Measurements from ENCODE around the gene MEX3C. TPM values are rescaled to one million over a fixed set of nuclear protein-coding genes. Genes with fewer than 3 reads are reported as not detected.

MEX3C gene
- total RNA-seq, 2 donors from 2014 or later: 16.5 to 16.6 TPM

- no peak for ATAC-seq
- Histone ChIP-seq H3K9me3 (no peaks in the 10 kb centered on the region), H3K4me1 (no peaks in the 10 kb centered on the region), H3K27ac (no peak overlapping the region), H3K4me3 (no peak overlapping the region), H3K36me3 (replicated peaks in 1 of 2; ENCODE audit: insufficient read depth in 1 of 2, low read depth in 2 of 2) (no peaks in the 10 kb centered on the region), H3K27me3 (no peaks in the 10 kb centered on the region)
- DNase-seq: no peak
- 0 to 69% methylated on average over 2 to 6 of the region's 6 CpGs for WGBS, 2 donors
- intact Hi-C loops (cut with DNase I): no loop called here
- TF ChIP-seq CTCF (IDR thresholded peaks at IDR 0.05) (peak in 3 of 7 experiments; percentile 3 to 12 (median 9)), POLR2A (IDR thresholded peaks at IDR 0.05) (no peak)
Measured at GRCh38 chr18:51135795-51136194, 61.7 kb downstream of the MEX3C start.

GRCh38 chr18:51135364-51135763 lies 62.1 kb downstream of the MEX3C start:
- no peaks in the 10 kb centered on the region for H3K36me3 ChIP-seq (replicated peaks in 1 of 2; ENCODE audit: insufficient read depth in 1 of 2, low read depth in 2 of 2)
- no peaks in the 10 kb centered on the region for H3K4me1 ChIP-seq
- 71 to 83% methylated on average over 9 of the region's 9 CpGs for WGBS, 2 donors
- DNase-seq (no peak), ATAC-seq (no peak)
- no peak overlapping the region for H3K27ac ChIP-seq
- no peaks in the 10 kb centered on the region for H3K9me3 ChIP-seq
- intact Hi-C loops (cut with DNase I): no loop called here
- no peaks in the 10 kb centered on the region for H3K27me3 ChIP-seq
- H3K4me3 ChIP-seq: no peak overlapping the region
- TF ChIP-seq CTCF (IDR thresholded peaks at IDR 0.05) (no peak), POLR2A (IDR thresholded peaks at IDR 0.05) (no peak)

GRCh38 chr18:51134721-51135120 lies 62.8 kb downstream of the MEX3C start:
- Histone ChIP-seq H3K4me3 (no peak overlapping the region), H3K36me3 (replicated peaks in 1 of 2; ENCODE audit: insufficient read depth in 1 of 2, low read depth in 2 of 2) (no peaks in the 10 kb centered on the region), H3K27me3 (no peaks in the 10 kb centered on the region), H3K9me3 (no peaks in the 10 kb centered on the region), H3K27ac (no peak overlapping the region), H3K4me1 (no peaks in the 10 kb centered on the region)
- whole genome bisulfite sequencing, 2 donors: 89 to 94% methylated on average over 4 of the region's 4 CpGs
- TF ChIP-seq POLR2A (IDR thresholded peaks at IDR 0.05): no peak
- TF ChIP-seq CTCF (IDR thresholded peaks at IDR 0.05): no peak
- ATAC-seq (no peak), DNase-seq (no peak)
- intact Hi-C loops (cut with DNase I): no loop called here

- Histone ChIP-seq H3K4me1 (no peaks in the 10 kb centered on the region), H3K9me3 (no peaks in the 10 kb centered on the region), H3K36me3 (replicated peaks in 1 of 2; ENCODE audit: insufficient read depth in 1 of 2, low read depth in 2 of 2) (no peaks in the 10 kb centered on the region), H3K27me3 (no peaks in the 10 kb centered on the region), H3K27ac (no peak overlapping the region), H3K4me3 (no peak overlapping the region)
- ATAC-seq: no peak
- TF ChIP-seq CTCF (IDR thresholded peaks at IDR 0.05) (no peak), POLR2A (IDR thresholded peaks at IDR 0.05) (no peak)
- intact Hi-C loops (cut with DNase I): no loop called here
- peak in 1 of 4 donors; percentile 21 for DNase-seq
- 58 to 70% methylated on average over 12 of the region's 12 CpGs for WGBS, 2 donors
Measured at GRCh38 chr18:51133580-51134160, 63.8 kb downstream of the MEX3C start.

- TF ChIP-seq CTCF (IDR thresholded peaks at IDR 0.05): no peak
- no peak for TF ChIP-seq POLR2A (IDR thresholded peaks at IDR 0.05)
- WGBS, 2 donors: 43 to 45% methylated on average over 6 of the region's 6 CpGs
Measured at GRCh38 chr18:51132256-51132935, 65.1 kb downstream of the MEX3C start.

More at GRCh38 chr18:51132256-51132935, 65.1 kb downstream of the MEX3C start:
- Histone ChIP-seq H3K36me3 (replicated peaks in 1 of 2; ENCODE audit: insufficient read depth in 1 of 2, low read depth in 2 of 2) (no peaks in the 10 kb centered on the region), H3K4me1 (no peaks in the 10 kb centered on the region), H3K4me3 (no peak overlapping the region), H3K27ac (no peak overlapping the region), H3K9me3 (no peaks in the 10 kb centered on the region), H3K27me3 (no peaks in the 10 kb centered on the region)
- DNase-seq (no peak), ATAC-seq (no peak)
- intact Hi-C loops (cut with DNase I): no loop called here
